Epithelial cell of esophagus (primary cell): ENCODE results near the gene XG.

Source experiments
- DNase-seq: peaks from one replicate; pipeline ENCODE4 v3.0.0; 2010; ENCODE audit warnings: low read depth
- H3K4me3 ChIP-seq: 2 replicates; pipeline ENCODE4 v1.5.1; 2011; ENCODE audit warnings: mild to moderate bottlenecking, low read length, control low read depth
- CTCF ChIP-seq: IDR thresholded peaks from 2 replicates; pipeline ENCODE4 v1.5.1; 2011; ENCODE audit warnings: low read depth, mild to moderate bottlenecking, low read length, control low read depth, inconsistent platforms; ENCODE audit not compliant: insufficient read depth; ENCODE audit errors: missing control alignments

Gene XG

GRCh38 chrX:2710041-2710840 lies 41.6 kb upstream of the XG start:
- peak; percentile 98 for DNase-seq
- H3K4me3 ChIP-seq, result peak overlapping the region; percentile 40
- no peak for TF ChIP-seq CTCF

GRCh38 chrX:2711441-2711840 lies 40.4 kb upstream of the XG start:
- H3K4me3 ChIP-seq, result no peak overlapping the region
- TF ChIP-seq CTCF, result no peak
- no peak for DNase-seq

- no peak for TF ChIP-seq CTCF
- no peak for DNase-seq
- no peak overlapping the region for H3K4me3 ChIP-seq
Observed at GRCh38 chrX:2712428-2712827, 39.4 kb upstream of the XG start.

GRCh38 chrX:2712890-2713840 lies 38.7 kb upstream of the XG start:
- DNase-seq, result no peak
- no peak for TF ChIP-seq CTCF
- no peak overlapping the region for H3K4me3 ChIP-seq

- no peak for TF ChIP-seq CTCF
- DNase-seq, result no peak
- H3K4me3 ChIP-seq, result no peak overlapping the region
Observed at GRCh38 chrX:2714551-2714950, 37.3 kb upstream of the XG start.

- H3K4me3 ChIP-seq, result no peak overlapping the region
- TF ChIP-seq CTCF, result no peak
- no peak for DNase-seq
Observed at GRCh38 chrX:2715066-2715600, 36.7 kb upstream of the XG start.
